Ovary (tissue), 9 donors: ENCODE measurements around the gene KCNAB2. TPM values are rescaled to one million over a fixed set of nuclear protein-coding genes. Genes with fewer than 3 reads are reported as not detected.
"Not testable (repeated sequence)": the region's sequence is repeated elsewhere in the genome, so short reads cannot be mapped to it uniquely, and the experiment has no call there.

ENCODE experiments used
- DNase-seq, 5 donors: peaks; one replicate each; pipeline ENCODE4 v3.0.0-alpha.2; 2019 to 2020
- H3K27ac ChIP-seq, 2 donors: fragments of 200-600 bp; one replicate each; pipeline versions ENCODE4 v1.5.1 to v1.8.0; 2019 to 2022
- H3K27me3 ChIP-seq: fragments of 200-600 bp; one replicate; pipeline ENCODE4 v1.8.0; 2022
- H3K36me3 ChIP-seq: fragments of 200-600 bp; sonication (generic); one replicate; pipeline ENCODE4 v1.5.1; 2019
- H3K4me1 ChIP-seq: one replicate; pipeline ENCODE4 v1.8.1; 2013; ENCODE audit warnings: mild to moderate bottlenecking, moderate library complexity; ENCODE audit not compliant: insufficient read depth
- H3K4me3 ChIP-seq: fragments of 200-600 bp; sonication (generic); one replicate; pipeline ENCODE4 v1.5.1; 2017
- H3K9me3 ChIP-seq, 2 donors: fragments of 200-600 bp in 1 of 2; sonication (generic) in 1 of 2; one replicate each; pipeline versions ENCODE4 v1.5.1 to v1.8.1; 2013 to 2019; ENCODE audit warnings: mild to moderate bottlenecking in 1 of 2, moderate library complexity in 1 of 2
- CTCF ChIP-seq, 3 donors: fragments of 450-650 bp in 2 of 3; fragments of 200-600 bp in 1 of 3; IDR thresholded peaks; one replicate each; pipeline versions ENCODE4 v1.5.1 to v1.8.0; 2016 to 2022; ENCODE audit warnings: antibody characterized with exemption in 3 of 3, mild to moderate bottlenecking in 1 of 3
- EP300 ChIP-seq: sonication (generic); formaldehyde crosslinking; IDR thresholded peaks from one replicate; pipeline ENCODE4 v1.6.1; 2017; ENCODE audit warnings: antibody characterized with exemption
- POLR2A ChIP-seq: fragments of 450-650 bp; IDR thresholded peaks from one replicate; pipeline ENCODE4 v1.6.1; 2017; ENCODE audit warnings: antibody characterized with exemption, mild to moderate bottlenecking, moderate library complexity
- WGBS, 3 donors: extraction: QIAGEN DNeasy Blood & Tissue Kit in 1 of 3; methylation state at CpG; one replicate each; pipeline versions ENCODE4 v1.1.5 to v1.1.7; 2013 to 2017; 5-methylcytosine and 5-hydroxymethylcytosine counted together
- intact Hi-C, 4 donors: fragments of 100-400 bp; cut with DNase I; formaldehyde crosslinking; loops; one replicate each; pipeline versions ENCODE4 v1.11.0 to v1.15.1; 2022 to 2023
- polyA plus RNA-seq, 2 donors: library from polyadenylated mRNA; stranded (reverse); fragments of 200-250 nt in 1 of 2; fragments of 350-450 nt in 1 of 2; fragmentation: Illumina TruSeq in 1 of 2; extraction: RNeasy Lipid Tissue Mini Kit (QIAGEN cat#74804) in 1 of 2; gene quantifications; one replicate each; pipeline ENCODE4 v1.2.3, GENCODE V29; 2013 to 2014
- total RNA-seq, 7 donors: library from RNA; depleted of rRNA in 2 of 7; stranded (reverse); fragments of >200 nt in 2 of 7; fragmentation: NEBNext Ultra II Directional in 3 of 7; extraction: Animal tissue kit (Norgen Biotek cat#: 25700) in 3 of 7; gene quantifications; one replicate each; pipeline versions ENCODE4 v1.1.0 to v1.2.4, GENCODE V29; 2016 to 2023
- donor health status: DM: no; HTN: no; CAD: no; lungs with moderate emphysema.
- donor health status: DM: no; HTN: no; CAD: no.
- donor health status: Bipolar disorder and iron deficiency.
- donor health status: DM: yes; HTN: yes; CAD: no.
- donor health status: DM: no; HTN: no; CAD: no.
- donor health status: DM: yes; HTN: yes; CAD: no.

KCNAB2 gene
- total and polyA plus RNA-seq, 9 donors, result 2.9 to 18.3 (median 7.1) TPM

DNA sequence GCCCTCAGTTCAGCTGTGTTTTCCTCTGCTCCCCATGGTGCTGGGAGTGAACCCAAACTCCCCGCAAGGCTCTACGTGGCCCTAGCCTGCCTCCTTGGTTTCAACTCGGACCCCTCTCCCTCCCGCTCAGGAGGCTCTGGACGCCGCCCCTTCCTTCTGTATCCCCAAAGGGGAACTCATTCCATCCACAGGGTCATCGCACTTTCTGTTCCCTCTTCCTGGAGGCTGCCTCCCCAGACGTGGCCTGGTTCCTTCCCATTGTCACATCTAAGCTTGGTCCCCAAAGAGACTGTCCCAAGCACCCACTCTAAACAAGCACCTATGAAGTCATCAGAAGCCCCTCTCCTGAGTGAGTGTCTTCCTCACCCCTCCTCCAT lies 10.9 kb downstream of the KCNAB2 start:
- no peaks in the 10 kb centered on the region for H3K36me3 ChIP-seq
- no peaks in the 10 kb centered on the region for H3K27me3 ChIP-seq
- TF ChIP-seq POLR2A, result no peak
- no peak overlapping the region for H3K27ac ChIP-seq
- DNase-seq, result no peak
- WGBS, 3 donors, result 91 to 92% (median 92%) methylated on average over 8 of the region's 8 CpGs
- intact Hi-C loops, result loop anchor here in 1 of 4 donors (5.0 to 10.0 kb wide), 2 partner anchors 148 to 186 kb away; partner anchors contain the start of genes HES3 and RNF207
- H3K9me3 ChIP-seq, result no peaks in the 10 kb centered on the region
- no peak overlapping the region for H3K4me3 ChIP-seq
- peaks cover 3% of the 10 kb centered on the region for H3K4me1 ChIP-seq

- Histone ChIP-seq H3K4me3 (no peak overlapping the region), H3K4me1 (peaks cover 3% of the 10 kb centered on the region), H3K9me3 (no peaks in the 10 kb centered on the region), H3K27me3 (no peaks in the 10 kb centered on the region), H3K36me3 (no peaks in the 10 kb centered on the region), H3K27ac (no peak overlapping the region)
- DNase-seq, result no peak
- 85 to 91% (median 90%) methylated on average over 9 of the region's 9 CpGs for WGBS, 3 donors
- intact Hi-C loops, result loop anchor here in 1 of 4 donors (5.0 to 10.0 kb wide), 2 partner anchors 147 to 185 kb away; partner anchors contain the start of genes HES3 and RNF207
- TF ChIP-seq EP300 (no peak), CTCF (IDR thresholded peaks at IDR 0.05) (no peak), POLR2A (no peak)
Measured at GRCh38 chr1:6057170-6057845, 11.6 kb downstream of the KCNAB2 start.

DNA sequence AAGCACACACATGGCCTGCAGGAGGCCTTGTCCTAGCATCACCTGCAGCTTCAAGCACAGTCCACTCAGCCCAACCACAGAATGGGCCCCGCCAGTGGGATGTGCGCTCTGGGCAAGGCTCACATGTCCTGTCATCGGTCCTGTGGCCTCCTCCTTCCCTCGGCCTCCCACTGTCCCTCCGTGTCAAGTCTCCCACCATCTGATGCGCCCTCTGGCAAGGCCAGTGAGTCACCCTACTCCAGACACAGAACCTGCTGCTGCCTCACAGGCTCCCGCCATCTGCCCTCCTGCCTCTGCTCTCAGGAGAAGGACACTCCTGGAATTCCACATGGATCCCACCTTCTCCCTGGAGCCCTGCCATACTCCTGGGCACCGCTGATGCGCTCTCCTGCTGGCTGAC lies 14.2 kb downstream of the KCNAB2 start:
- no peaks in the 10 kb centered on the region for H3K36me3 ChIP-seq
- no peaks in the 10 kb centered on the region for H3K27me3 ChIP-seq
- no peak overlapping the region for H3K27ac ChIP-seq
- intact Hi-C loops, result loop anchor here in 1 of 4 donors (5.0 to 10.0 kb wide), 3 partner anchors 115 to 182 kb away; partner anchors contain the start of genes HES3 and RNF207
- DNase-seq, result no peak
- no peak overlapping the region for H3K4me3 ChIP-seq
- WGBS, 3 donors, result 87 to 88% (median 88%) methylated on average over 9 of the region's 9 CpGs
- H3K9me3 ChIP-seq, result no peaks in the 10 kb centered on the region
- H3K4me1 ChIP-seq, result peaks cover 3% of the 10 kb centered on the region
- TF ChIP-seq CTCF (IDR thresholded peaks at IDR 0.05) (no peak), POLR2A (no peak), EP300 (no peak)

GRCh38 chr1:6062670-6063069 lies 17.0 kb downstream of the KCNAB2 start:
- TF ChIP-seq POLR2A (no peak), EP300 (no peak), CTCF (IDR thresholded peaks at IDR 0.05) (no peak)
- H3K4me3 ChIP-seq, result no peak overlapping the region
- no peaks in the 10 kb centered on the region for H3K9me3 ChIP-seq
- H3K27ac ChIP-seq, result no peak overlapping the region
- intact Hi-C loops, result loop anchor here in 1 of 4 donors (10.0 kb wide), 1 partner anchor 112 kb away; no protein-coding TSS in a partner anchor
- no peaks in the 10 kb centered on the region for H3K36me3 ChIP-seq
- WGBS, 3 donors, result 93 to 98% (median 94%) methylated on average over 6 of the region's 6 CpGs
- no peaks in the 10 kb centered on the region for H3K27me3 ChIP-seq
- no peak for DNase-seq
- peaks cover 3% of the 10 kb centered on the region for H3K4me1 ChIP-seq

DNA sequence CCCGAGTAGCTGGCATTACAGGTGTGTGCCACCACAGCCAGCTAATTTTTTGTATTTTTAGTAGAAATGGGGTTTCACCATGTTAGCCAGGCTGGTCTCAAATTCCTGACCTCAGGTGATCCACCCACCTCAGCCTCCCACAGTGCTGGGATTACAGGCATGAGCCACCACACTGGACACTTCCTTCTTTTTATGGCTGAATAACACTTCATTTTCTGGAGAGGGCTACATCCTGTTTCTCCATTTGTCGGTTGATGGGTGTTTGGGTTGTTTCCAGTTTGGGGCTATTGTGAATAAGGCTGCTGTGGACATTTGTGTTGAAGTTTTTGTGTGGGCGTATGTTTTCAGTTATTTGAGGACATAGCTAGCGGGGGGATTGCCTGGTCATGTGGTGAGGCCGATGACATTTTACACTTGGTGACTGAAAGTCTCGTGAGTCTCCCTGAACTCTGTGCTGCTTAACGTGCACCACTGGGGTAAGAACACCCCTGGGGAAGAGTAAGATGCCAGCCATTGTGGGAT lies 17.9 kb downstream of the KCNAB2 start:
- H3K4me1 ChIP-seq, H3K27me3 ChIP-seq, DNase-seq, H3K36me3 ChIP-seq, H3K27ac ChIP-seq, H3K9me3 ChIP-seq, H3K4me3 ChIP-seq: not testable (repeated sequence)
- WGBS, 3 donors, result 68 to 80% (median 75%) methylated on average over 7 of the region's 7 CpGs
- intact Hi-C loops, result loop anchor here in 1 of 4 donors (10.0 kb wide), 1 partner anchor 111 kb away; no protein-coding TSS in a partner anchor
